Karpas-422 (cell line): Measurements from ENCODE around the gene LRSAM1. TPM values are rescaled to one million over a fixed set of nuclear protein-coding genes. Genes with fewer than 3 reads are reported as not detected.
A peak's percentile ranks its signal among the peaks of the same experiment; 100 is the strongest.

Source experiments
- DNase-seq: peaks from one replicate; pipeline ENCODE4 v3.0.0-alpha.2; 2015
- H2AFZ ChIP-seq: fragments of 200-600 bp; sonication (generic); 2 replicates; pipeline ENCODE4 v1.6.1; 2014; ENCODE audit warnings: antibody characterized with exemption, low read length, mixed read lengths
- H3K27ac ChIP-seq: fragments of 200-600 bp; sonication (generic); 2 replicates; pipeline ENCODE4 v1.5.1; 2014; ENCODE audit warnings: mild to moderate bottlenecking, low read length, moderate library complexity
- H3K27me3 ChIP-seq: fragments of 200-600 bp; sonication (generic); 2 replicates; pipeline ENCODE4 v1.6.1; 2014; ENCODE audit warnings: low read length, mixed read lengths
- H3K36me3 ChIP-seq: fragments of 200-600 bp; sonication (generic); 2 replicates; pipeline ENCODE4 v1.6.1; 2014; ENCODE audit warnings: low read length, mixed read lengths; ENCODE audit not compliant: insufficient read depth
- H3K4me1 ChIP-seq: fragments of 200-600 bp; sonication (generic); 2 replicates; pipeline ENCODE4 v1.6.1; 2014; ENCODE audit warnings: mild to moderate bottlenecking, low read length, mixed read lengths
- H3K4me2 ChIP-seq: fragments of 200-600 bp; sonication (generic); 2 replicates; pipeline ENCODE4 v1.6.1; 2014; ENCODE audit warnings: low read length, low read depth, mild to moderate bottlenecking; ENCODE audit not compliant: poor library complexity, severe bottlenecking
- H3K4me3 ChIP-seq: fragments of 200-600 bp; sonication (generic); 2 replicates; pipeline ENCODE4 v1.5.1; 2014; ENCODE audit warnings: mild to moderate bottlenecking, antibody characterized with exemption, low read length, mixed read lengths
- H3K79me2 ChIP-seq: fragments of 200-600 bp; sonication (generic); 2 replicates; pipeline ENCODE4 v1.6.1; 2014; ENCODE audit warnings: mild to moderate bottlenecking, low read length, mixed read lengths
- H3K9ac ChIP-seq: fragments of 200-600 bp; sonication (generic); 2 replicates; pipeline ENCODE4 v1.6.0; 2014; ENCODE audit warnings: low read length
- H3K9me2 ChIP-seq: fragments of 200-600 bp; sonication (generic), shearing (Covaris generic); replicated peaks from 2 replicates; pipeline ENCODE4 v1.6.0; 2014; ENCODE audit warnings: mild to moderate bottlenecking, low read length, moderate library complexity; ENCODE audit not compliant: insufficient read depth
- H3K9me3 ChIP-seq: fragments of 300-700, 200-600 bp; sonication (generic); 2 replicates; pipeline ENCODE4 v1.6.1; 2014; ENCODE audit warnings: low read length, mixed read lengths
- H4K20me1 ChIP-seq: fragments of 200-600 bp; sonication (generic); 2 replicates; pipeline ENCODE4 v1.6.1; 2014; ENCODE audit warnings: mild to moderate bottlenecking, antibody characterized with exemption, low read length, low read depth; ENCODE audit not compliant: insufficient read depth
- total RNA-seq: library from RNA; depleted of rRNA; stranded (reverse); fragments of >200 nt; shearing (Covaris generic); gene quantifications from 2 replicates; pipeline ENCODE4 v1.2.3, GENCODE V29; 2014; ENCODE audit warnings: low replicate concordance

Gene LRSAM1
- total RNA-seq, 1 experiment from 2014 or later: 14.4 TPM

DNA sequence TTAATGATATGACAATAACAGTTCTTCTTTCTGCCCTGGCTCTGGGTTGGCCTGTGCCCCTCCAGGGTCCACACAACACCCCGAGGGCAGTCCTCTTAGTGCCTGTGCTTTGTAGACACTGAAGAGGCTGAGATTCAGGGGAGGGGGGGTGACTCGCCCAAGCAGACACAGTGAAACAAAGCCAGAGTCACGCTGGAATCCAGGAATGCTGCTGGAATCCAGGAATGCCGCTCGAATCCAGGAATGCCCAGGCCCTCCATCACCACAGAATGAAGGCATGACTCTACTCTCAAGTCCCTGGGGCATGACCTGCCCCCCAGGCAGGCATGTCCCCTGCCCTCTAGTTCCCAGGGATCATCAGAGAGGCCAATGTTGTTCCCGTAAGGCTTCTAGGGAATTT lies 73.1 kb downstream of the LRSAM1 start:
- Histone ChIP-seq H2AFZ (no peak overlapping the region), H3K4me2 (no peak overlapping the region), H3K9ac (no peak overlapping the region), H3K36me3 (no peaks in the 10 kb centered on the region), H3K4me1 (no peaks in the 10 kb centered on the region), H3K27ac (no peak overlapping the region), H3K4me3 (no peak overlapping the region), H3K9me3 (peaks cover 25% of the 10 kb centered on the region), H4K20me1 (no peaks in the 10 kb centered on the region), H3K27me3 (no peaks in the 10 kb centered on the region), H3K9me2 (no peaks in the 10 kb centered on the region), H3K79me2 (no peaks in the 10 kb centered on the region)
- DNase-seq: no peak

DNA sequence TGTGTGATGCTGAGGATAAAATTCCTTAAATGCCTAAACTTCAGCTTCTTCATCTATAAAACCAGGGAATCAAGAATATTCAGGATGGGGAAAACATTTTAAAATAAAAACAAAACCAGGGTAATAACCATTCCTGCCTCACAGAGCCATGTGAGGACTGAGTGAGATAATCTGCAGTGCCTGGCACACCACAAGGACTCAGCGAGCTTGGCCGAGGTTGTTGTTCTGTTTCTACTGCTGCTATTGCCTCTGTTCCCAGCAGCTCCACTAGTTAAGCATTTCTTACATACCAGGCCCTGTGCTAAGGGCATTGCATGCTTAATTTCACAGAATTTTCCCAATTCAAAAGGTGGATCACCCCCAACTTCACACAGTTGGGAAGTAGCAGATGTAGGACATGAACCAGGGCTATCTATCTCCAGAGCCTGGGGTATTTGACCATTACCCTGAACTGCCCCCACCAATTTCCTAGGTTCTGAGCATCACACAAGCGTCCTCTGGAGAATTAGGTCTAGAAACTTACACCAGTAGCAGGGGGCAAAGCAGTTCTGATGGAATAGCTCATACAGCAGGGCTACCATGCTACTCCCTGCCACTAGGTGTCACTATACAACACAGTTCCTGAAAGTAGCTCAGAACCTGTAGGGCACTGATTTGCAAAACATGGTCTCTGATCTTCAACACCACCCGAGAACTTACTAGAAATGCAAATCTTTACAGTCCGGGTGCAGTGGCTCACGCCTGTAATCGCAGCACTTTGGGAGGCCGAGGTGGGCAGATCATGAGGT lies 74.3 kb downstream of the LRSAM1 start:
- Histone ChIP-seq H3K9ac (no peak overlapping the region), H2AFZ (no peak overlapping the region), H4K20me1 (no peaks in the 10 kb centered on the region), H3K79me2 (no peaks in the 10 kb centered on the region), H3K4me2 (no peak overlapping the region), H3K27ac (no peak overlapping the region), H3K4me3 (no peak overlapping the region), H3K9me3 (peaks cover 25% of the 10 kb centered on the region), H3K9me2 (no peaks in the 10 kb centered on the region), H3K36me3 (no peaks in the 10 kb centered on the region), H3K27me3 (no peaks in the 10 kb centered on the region), H3K4me1 (no peaks in the 10 kb centered on the region)
- DNase-seq: peak; percentile 81

DNA sequence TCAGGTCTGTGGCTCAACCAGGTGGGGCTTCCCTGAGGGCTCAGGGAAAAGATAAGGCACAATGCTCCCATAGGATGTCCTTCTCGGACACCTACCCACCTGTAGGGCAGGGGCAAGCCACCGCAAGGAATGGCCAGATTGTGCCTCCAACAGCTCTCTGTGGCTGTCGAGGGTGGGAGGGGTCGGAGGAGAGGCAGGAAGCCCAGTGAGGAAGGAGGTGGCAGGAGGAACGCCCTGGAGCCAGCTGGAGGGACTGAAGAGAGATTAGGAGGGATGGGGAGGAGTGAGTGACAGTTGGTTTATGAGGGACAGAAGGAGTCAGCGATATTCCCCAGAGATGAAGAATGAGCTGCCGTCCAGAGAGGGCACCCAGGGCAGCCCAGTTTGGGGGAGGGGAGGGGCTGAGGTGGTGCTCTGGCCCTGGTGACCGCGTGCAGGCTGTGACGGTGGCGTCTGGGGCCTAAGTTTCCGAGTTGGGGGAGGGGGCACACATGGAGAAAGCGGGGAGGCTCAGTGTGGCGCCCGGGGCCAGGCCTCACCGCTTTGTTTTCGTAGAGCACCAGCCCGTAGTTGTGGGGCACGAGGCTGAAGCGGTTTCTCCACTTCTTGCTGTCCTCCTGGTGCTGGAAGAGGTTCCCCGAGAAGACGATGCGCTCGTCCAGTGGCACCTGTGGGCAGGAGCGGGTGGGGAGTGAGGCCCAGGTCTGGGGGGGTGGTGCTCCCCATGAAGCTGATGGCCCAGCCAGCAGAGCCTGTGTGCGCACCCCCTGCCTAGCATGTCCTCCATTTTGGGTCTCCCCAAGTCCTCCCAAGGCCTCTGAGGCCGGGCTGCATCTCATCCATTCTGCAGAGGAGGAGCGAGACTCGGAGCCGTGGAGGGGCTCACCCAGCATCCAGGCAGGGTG lies 75.6 kb downstream of the LRSAM1 start:
- Histone ChIP-seq H3K36me3 (no peaks in the 10 kb centered on the region), H4K20me1 (no peaks in the 10 kb centered on the region), H3K4me1 (no peaks in the 10 kb centered on the region), H2AFZ (no peak overlapping the region), H3K4me2 (no peak overlapping the region), H3K79me2 (no peaks in the 10 kb centered on the region), H3K4me3 (no peak overlapping the region), H3K27ac (no peak overlapping the region), H3K9ac (no peak overlapping the region), H3K27me3 (no peaks in the 10 kb centered on the region), H3K9me2 (no peaks in the 10 kb centered on the region), H3K9me3 (peaks cover 25% of the 10 kb centered on the region)
- no peak for DNase-seq

DNA sequence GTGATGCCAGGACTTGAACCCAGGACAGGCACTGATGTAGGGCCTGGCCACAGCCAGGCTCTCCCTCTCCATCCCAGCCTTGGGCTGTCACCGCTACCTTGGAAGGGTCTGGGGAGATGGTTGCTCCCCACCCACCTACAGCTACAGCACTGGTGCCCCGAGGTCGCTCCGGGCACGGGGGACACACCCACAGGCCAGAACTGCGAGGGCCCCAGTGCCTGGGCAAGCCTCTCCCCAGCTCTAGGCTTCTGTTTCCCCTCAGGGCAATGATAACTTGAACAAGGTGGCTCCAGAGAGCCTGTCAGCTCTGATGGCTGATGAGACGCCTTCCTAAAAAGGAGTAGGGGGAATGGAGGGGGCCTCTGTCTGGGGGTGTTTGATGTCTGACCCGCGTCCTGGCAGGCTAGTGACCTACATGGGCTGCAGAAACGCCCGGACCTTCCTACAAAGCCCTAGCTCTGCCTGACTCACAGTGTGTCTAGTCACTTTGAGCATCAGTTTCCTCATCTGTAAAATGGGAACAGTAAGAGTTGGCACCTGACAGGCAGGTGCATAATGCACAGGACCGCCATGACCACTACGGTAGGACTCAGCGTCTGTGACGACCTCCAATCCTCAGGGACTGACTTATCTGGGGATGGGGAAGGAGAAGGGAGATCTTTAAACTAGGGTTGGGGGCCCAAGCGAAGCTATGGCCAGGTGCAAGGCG lies 76.4 kb downstream of the LRSAM1 start:
- H3K4me3 ChIP-seq: no peak overlapping the region
- H3K27me3 ChIP-seq: no peaks in the 10 kb centered on the region
- H3K4me1 ChIP-seq: no peaks in the 10 kb centered on the region
- no peaks in the 10 kb centered on the region for H3K36me3 ChIP-seq
- peaks cover 25% of the 10 kb centered on the region for H3K9me3 ChIP-seq
- no peak overlapping the region for H3K4me2 ChIP-seq
- H2AFZ ChIP-seq: no peak overlapping the region
- no peaks in the 10 kb centered on the region for H3K9me2 ChIP-seq
- H3K79me2 ChIP-seq: no peaks in the 10 kb centered on the region
- H3K9ac ChIP-seq: no peak overlapping the region
- H4K20me1 ChIP-seq: no peaks in the 10 kb centered on the region
- no peak for DNase-seq
- H3K27ac ChIP-seq: no peak overlapping the region

DNA sequence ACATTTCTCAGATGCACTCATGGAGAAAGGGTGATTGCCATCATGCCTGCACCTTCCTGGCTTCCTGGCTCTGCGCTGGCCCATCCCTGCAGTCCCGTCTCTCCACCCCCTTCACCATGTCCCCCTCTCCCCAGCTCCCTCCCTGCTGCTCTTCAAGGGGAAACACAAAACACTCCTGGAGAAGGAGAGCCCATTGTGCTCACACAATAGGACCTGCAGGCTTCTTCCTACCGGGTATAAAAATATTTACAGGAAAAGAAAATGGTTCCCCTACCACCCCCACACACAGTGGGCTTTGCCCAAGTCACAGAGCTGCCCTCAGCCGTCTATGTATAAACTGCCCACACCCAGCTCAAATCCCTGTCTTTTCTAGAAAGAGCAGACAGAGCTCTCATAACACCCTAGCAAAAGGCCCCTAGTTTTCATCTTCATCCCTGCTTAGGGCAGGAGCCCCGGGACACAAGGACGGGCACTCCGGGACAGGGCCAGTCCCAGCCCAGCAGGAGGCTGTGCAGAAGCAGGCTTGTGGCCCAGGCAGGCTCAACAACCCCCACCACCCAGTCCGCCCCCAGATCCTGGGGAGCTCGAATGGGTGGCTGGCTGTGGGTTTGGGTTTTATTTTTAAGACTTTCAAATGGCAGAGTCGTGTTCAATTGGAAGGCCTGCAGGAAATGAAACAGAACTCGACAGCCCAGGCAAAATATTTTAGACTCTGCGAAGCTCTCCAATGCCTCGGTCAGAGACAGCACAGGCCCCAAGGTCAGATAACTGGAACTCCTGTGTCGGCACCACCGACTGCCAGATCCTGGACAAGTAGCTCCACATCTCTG lies 77.3 kb downstream of the LRSAM1 start:
- no peak overlapping the region for H3K4me2 ChIP-seq
- H3K27ac ChIP-seq: no peak overlapping the region
- no peaks in the 10 kb centered on the region for H3K9me2 ChIP-seq
- DNase-seq: no peak
- H3K9ac ChIP-seq: no peak overlapping the region
- no peaks in the 10 kb centered on the region for H3K79me2 ChIP-seq
- H3K36me3 ChIP-seq: no peaks in the 10 kb centered on the region
- no peak overlapping the region for H2AFZ ChIP-seq
- no peaks in the 10 kb centered on the region for H3K27me3 ChIP-seq
- no peaks in the 10 kb centered on the region for H3K4me1 ChIP-seq
- H3K9me3 ChIP-seq: peaks cover 20% of the 10 kb centered on the region
- H3K4me3 ChIP-seq: no peak overlapping the region
- no peaks in the 10 kb centered on the region for H4K20me1 ChIP-seq

DNA sequence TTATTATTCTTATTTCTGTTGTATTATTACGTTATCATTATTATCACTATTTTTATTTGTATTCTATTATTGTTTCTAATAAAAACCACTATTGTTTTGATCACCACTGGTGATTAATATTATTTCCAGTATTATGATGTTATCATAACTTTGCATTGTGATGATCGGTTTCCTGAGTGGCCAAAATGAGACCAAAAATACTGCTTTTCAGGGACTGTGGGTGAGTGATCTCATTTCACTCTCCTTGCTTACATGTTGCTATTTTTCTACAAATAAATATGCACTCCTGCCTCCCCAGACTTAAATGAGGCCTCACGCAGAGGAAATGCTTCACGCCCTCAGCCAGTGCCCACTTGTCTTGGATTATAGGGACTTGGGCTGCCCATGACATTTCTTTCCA lies 78.4 kb downstream of the LRSAM1 start:
- Histone ChIP-seq H3K79me2 (no peaks in the 10 kb centered on the region), H3K9ac (no peak overlapping the region), H3K9me3 (peaks cover 10% of the 10 kb centered on the region), H3K9me2 (no peaks in the 10 kb centered on the region), H2AFZ (no peak overlapping the region), H3K36me3 (no peaks in the 10 kb centered on the region), H3K27me3 (no peaks in the 10 kb centered on the region), H3K4me2 (no peak overlapping the region), H3K27ac (no peak overlapping the region), H3K4me1 (no peaks in the 10 kb centered on the region), H3K4me3 (no peak overlapping the region), H4K20me1 (no peaks in the 10 kb centered on the region)
- no peak for DNase-seq

DNA sequence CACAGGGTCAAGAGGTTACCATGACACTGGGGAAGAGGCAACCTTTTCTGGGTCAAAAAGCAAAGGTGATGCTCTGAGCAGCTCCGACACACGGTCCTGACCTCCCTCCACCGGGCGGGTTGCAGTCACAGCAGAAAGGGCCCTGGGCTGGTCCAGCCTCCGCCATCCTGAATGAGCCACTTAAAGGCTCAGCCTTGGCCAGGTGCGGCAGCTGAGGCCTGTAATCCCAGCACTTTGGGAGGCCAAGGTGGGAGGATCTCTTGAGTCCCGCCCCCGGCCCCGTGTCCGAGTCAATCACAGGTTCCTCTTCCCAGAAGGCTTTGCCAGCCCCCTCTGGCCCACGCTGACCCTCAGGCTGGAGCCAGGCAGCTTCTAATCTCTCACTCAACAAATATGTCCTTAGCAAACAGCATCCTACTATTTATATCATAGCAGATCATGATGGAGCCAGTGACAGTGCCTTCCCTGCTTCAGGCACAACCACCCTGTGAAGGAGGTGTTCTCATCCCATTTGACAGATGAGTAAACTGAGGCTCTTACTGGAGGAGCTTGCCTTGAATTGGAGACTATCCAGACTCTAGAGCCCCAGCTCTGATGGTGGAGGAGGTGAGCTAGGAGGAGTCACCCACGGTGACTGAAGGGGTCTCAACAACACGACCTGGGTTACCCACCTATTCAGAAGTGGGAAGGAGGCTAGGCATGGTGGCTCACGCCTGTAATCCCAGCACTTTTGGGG lies 79.1 kb downstream of the LRSAM1 start:
- H3K4me2 ChIP-seq: no peak overlapping the region
- H4K20me1 ChIP-seq: no peaks in the 10 kb centered on the region
- no peaks in the 10 kb centered on the region for H3K36me3 ChIP-seq
- no peak overlapping the region for H3K9ac ChIP-seq
- H3K9me3 ChIP-seq: peaks cover 5% of the 10 kb centered on the region
- no peak overlapping the region for H3K4me3 ChIP-seq
- no peak for DNase-seq
- no peaks in the 10 kb centered on the region for H3K9me2 ChIP-seq
- H2AFZ ChIP-seq: no peak overlapping the region
- no peaks in the 10 kb centered on the region for H3K4me1 ChIP-seq
- H3K27me3 ChIP-seq: no peaks in the 10 kb centered on the region
- no peak overlapping the region for H3K27ac ChIP-seq
- no peaks in the 10 kb centered on the region for H3K79me2 ChIP-seq
